HEK293 (cell line): Measurements from ENCODE around the gene THAP2.

Experiments used
- CTCF ChIP-seq: fragments of 450-650 bp; formaldehyde crosslinking; IDR thresholded peaks from 2 replicates; pipeline ENCODE4 v1.5.1; 2016; ENCODE audit warnings: missing biosample characterization, missing genetic modification characterization
- ZNF311 ChIP-seq: fragments of 450-650 bp; formaldehyde crosslinking; IDR thresholded peaks from 2 replicates; pipeline ENCODE4 v1.5.1; 2017; ENCODE audit warnings: missing biosample characterization, missing genetic modification characterization, borderline replicate concordance
- ZNF324 ChIP-seq: fragments of 450-650 bp; formaldehyde crosslinking; IDR thresholded peaks from 2 replicates; pipeline ENCODE4 v1.5.1; 2016; ENCODE audit warnings: missing biosample characterization, missing genetic modification characterization
- ZNF48 ChIP-seq: fragments of 450-650 bp; formaldehyde crosslinking; IDR thresholded peaks from 2 replicates; pipeline ENCODE4 v1.5.1; 2016; ENCODE audit warnings: missing biosample characterization, missing genetic modification characterization
- ZNF548 ChIP-seq: fragments of 450-650 bp; formaldehyde crosslinking; IDR thresholded peaks from 2 replicates; pipeline ENCODE4 v1.5.1; 2016; ENCODE audit warnings: missing biosample characterization, missing genetic modification characterization
- ZNF555 ChIP-seq: fragments of 450-650 bp; formaldehyde crosslinking; conservative IDR thresholded peaks from 2 replicates; pipeline ENCODE4 v1.5.1; 2017; ENCODE audit warnings: missing biosample characterization, mild to moderate bottlenecking, missing genetic modification characterization, inconsistent platforms
- ZNF571 ChIP-seq: fragments of 450-650 bp; formaldehyde crosslinking; IDR thresholded peaks from 2 replicates; pipeline ENCODE4 v1.5.0; 2017; ENCODE audit warnings: missing biosample characterization, missing genetic modification characterization
- TF ChIP-seq, protein P1 (sequence below): fragments of 450-650 bp; IDR thresholded peaks from 2 replicates; pipeline ENCODE4 v1.5.1; 2018; ENCODE audit warnings: missing biosample characterization, mild to moderate bottlenecking, missing genetic modification characterization

DNA sequence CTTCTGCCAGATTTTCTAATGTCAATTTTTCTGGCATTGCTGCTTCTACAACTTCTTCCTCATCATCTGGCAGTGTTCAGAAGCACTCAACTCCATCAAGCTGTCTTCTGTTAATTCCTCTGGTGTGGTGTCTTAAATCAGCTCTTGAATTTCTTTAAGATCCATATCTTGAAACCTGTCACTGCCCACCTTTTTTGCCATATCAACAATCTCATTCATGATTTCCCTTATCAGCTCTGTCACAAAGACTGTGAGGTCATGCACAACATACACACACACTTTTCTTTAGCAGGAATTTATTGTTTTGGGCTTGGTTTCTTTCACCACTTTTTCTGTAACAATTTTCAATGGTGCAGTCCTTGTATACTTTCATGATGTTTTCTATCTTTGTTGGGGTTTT, 7.2 kb downstream of the THAP2 start:
- TF ChIP-seq CTCF (no peak), ZNF548 (no peak), ZNF311 (tag by site-specific recombination) (no peak), ZNF324 (tag by site-specific recombination) (no peak), ZNF571 (tag by site-specific recombination) (no peak), ZNF48 (tag by site-specific recombination) (no peak), ZNF555 (no peak)
- TF ChIP-seq, protein P1, sequence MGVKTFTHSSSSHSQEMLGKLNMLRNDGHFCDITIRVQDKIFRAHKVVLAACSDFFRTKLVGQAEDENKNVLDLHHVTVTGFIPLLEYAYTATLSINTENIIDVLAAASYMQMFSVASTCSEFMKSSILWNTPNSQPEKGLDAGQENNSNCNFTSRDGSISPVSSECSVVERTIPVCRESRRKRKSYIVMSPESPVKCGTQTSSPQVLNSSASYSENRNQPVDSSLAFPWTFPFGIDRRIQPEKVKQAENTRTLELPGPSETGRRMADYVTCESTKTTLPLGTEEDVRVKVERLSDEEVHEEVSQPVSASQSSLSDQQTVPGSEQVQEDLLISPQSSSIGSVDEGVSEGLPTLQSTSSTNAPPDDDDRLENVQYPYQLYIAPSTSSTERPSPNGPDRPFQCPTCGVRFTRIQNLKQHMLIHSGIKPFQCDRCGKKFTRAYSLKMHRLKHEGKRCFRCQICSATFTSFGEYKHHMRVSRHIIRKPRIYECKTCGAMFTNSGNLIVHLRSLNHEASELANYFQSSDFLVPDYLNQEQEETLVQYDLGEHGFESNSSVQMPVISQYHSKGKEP (tag by site-specific recombination): no peak
